Measurements from ENCODE around the gene AGRP.

AGRP gene

GRCh38 chr16:67445913-67446907, 37.1 kb downstream of the AGRP start:
- DNase-seq (ENCODE audit: low read depth in 2 of 2, low spot score in 1 of 2), result no peak

GRCh38 chr16:67445441-67445912, 37.9 kb downstream of the AGRP start:
- DNase-seq (ENCODE audit: low read depth in 2 of 2, low spot score in 1 of 2), result no peak

- no peak for DNase-seq (ENCODE audit: low read depth in 2 of 2, low spot score in 1 of 2)
These were observed 38.3 kb downstream of the AGRP start for GRCh38 chr16:67445126-67445426.

- no peak for DNase-seq (ENCODE audit: low read depth in 2 of 2, low spot score in 1 of 2)
These were observed 38.9 kb downstream of the AGRP start for GRCh38 chr16:67444259-67445125.

GRCh38 chr16:67443265-67443664, 40.1 kb downstream of the AGRP start:
- DNase-seq (ENCODE audit: low read depth in 2 of 2, low spot score in 1 of 2), result no peak

- no peak for DNase-seq (ENCODE audit: low read depth in 2 of 2, low spot score in 1 of 2)
These were observed 40.6 kb downstream of the AGRP start for GRCh38 chr16:67442581-67443255.

- DNase-seq (ENCODE audit: low read depth in 2 of 2, low spot score in 1 of 2), result no peak
These were observed 41.4 kb downstream of the AGRP start for GRCh38 chr16:67441907-67442306.

GRCh38 chr16:67441271-67441753, 42.0 kb downstream of the AGRP start:
- DNase-seq (ENCODE audit: low read depth in 2 of 2, low spot score in 1 of 2), result no peak

- no peak for DNase-seq (ENCODE audit: low read depth in 2 of 2, low spot score in 1 of 2)
These were observed 44.4 kb downstream of the AGRP start for GRCh38 chr16:67438824-67439393.

- DNase-seq (ENCODE audit: low read depth in 2 of 2, low spot score in 1 of 2), result no peak
These were observed 45.1 kb downstream of the AGRP start for GRCh38 chr16:67438098-67438791.

GRCh38 chr16:67437513-67437912, 45.8 kb downstream of the AGRP start:
- no peak for DNase-seq (ENCODE audit: low read depth in 2 of 2, low spot score in 1 of 2)

- DNase-seq (ENCODE audit: low read depth in 2 of 2, low spot score in 1 of 2), result no peak
These were observed 46.6 kb downstream of the AGRP start for GRCh38 chr16:67436640-67437193.

- no peak for DNase-seq (ENCODE audit: low read depth in 2 of 2, low spot score in 1 of 2)
These were observed 47.6 kb downstream of the AGRP start for GRCh38 chr16:67435758-67436164.

GRCh38 chr16:67433131-67433719, 50.1 kb downstream of the AGRP start:
- no peak for DNase-seq (ENCODE audit: low read depth in 2 of 2, low spot score in 1 of 2)

Measured in stimulated activated CD8-positive, alpha-beta memory T cell treated with anti-CD3 and anti-CD28 coated beads, Interleukin-4, amount 100 ng/mL, for 1 hour (primary cell).